UCSD-AML1 (cell line): ENCODE data around the gene AMFR.

Experiments
- DNase-seq: peaks from one replicate; lab custom pipeline; 2025; ENCODE audit not compliant: unreplicated experiment; lab: John Stamatoyannopoulos, UW

The AMFR gene

GRCh38 chr16:56424404-56424764 lies 961 bp downstream of the AMFR start:
- DNase-seq = no peak

DNA sequence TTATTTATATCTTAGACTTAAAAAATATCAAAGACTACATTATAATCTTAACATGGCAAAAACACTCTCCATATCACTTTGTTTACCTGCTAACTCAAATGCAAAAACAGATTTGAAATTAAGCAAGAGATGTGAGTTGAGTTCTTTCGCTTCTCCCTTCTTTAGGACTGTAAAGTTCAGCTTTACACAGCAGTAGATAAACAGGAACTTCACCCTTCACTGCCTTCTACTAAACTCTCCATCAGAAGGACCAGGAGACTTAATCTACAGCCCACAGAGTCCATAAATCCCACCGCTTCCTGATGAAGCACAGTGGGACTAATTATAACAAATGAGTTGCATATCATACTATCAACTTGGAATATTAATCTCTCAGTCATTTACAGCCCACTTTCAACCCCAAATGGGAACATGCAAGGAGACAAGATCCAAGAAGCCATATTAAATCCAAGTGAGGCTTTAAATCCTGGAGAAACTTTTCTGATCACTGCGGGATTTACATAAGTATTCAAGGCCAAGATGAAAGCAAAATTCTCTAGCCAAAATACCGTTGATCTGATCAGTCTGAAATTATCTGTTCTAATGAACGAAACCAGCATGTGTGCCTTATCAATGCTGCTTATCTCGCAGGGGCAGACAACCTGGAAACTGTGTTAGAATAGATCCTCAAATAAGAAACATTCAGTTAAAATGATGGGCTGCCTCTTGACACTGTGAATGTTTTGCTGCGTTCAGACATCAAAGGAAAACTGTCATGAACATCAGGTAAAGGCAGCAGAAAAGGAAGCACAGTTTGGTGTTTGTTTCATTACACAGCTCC lies 1.6 kb downstream of the AMFR start:
- DNase-seq = no peak

DNA sequence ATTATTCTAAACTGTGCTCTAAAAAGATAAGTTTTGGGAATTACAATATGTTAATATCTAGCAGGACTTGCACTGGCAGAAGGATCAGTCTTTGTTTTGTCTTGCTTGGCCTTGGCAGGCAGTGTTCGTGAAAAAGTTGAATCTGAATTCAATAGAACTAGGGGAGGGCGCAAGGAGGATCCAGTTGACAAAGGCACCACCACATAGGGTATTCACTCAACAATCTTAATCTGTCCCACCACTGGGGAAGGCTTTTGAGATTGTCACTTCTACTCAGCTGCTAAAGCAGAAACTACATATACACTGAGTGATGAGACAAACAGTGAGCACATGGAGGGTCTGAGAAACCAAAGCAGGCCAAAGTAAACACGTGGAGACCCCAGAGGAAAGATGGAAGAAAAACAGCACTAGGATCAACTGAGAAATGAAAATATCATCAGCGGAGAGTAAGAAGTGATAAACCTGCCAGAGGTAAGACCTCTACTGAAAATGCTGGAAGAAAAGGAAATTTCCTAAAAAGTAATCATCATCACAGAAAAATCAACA lies 2.4 kb downstream of the AMFR start:
- DNase-seq = no peak

DNA sequence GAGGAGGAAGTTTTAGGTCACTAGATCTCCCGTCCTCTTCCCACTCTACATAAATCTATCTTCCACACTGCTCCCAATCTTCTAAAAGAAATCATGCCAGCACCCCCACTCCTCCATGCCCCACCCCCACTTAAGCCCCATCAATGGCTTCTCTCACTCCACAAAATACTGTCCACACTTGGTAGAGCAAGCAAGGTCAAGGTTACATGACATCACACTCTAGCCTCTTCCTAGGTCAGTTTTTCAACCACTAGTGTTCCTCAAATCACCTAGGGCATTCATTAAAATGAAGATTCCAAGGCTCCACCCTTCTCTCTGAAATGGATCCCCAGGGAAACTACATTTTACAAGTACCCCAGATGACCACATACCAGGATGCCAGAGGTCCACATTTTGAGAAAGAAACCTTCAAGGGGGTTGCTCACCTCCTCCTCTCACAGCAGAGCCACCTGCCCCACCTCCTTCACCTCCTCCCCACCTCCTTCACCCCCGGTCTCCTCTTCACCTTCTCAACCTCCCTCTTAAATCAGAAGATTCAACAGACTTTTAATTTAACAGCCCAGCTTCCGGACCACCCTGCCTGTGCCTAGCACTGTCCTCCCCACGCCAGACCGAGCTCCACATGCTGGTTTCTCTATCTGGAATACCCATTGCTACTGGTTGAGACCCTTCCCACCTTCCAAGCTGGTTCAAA lies 3.2 kb downstream of the AMFR start:
- no peak for DNase-seq

GRCh38 chr16:56421313-56421712 lies 4.0 kb downstream of the AMFR start:
- no peak for DNase-seq

GRCh38 chr16:56420613-56421012 lies 4.7 kb downstream of the AMFR start:
- DNase-seq = no peak

DNA sequence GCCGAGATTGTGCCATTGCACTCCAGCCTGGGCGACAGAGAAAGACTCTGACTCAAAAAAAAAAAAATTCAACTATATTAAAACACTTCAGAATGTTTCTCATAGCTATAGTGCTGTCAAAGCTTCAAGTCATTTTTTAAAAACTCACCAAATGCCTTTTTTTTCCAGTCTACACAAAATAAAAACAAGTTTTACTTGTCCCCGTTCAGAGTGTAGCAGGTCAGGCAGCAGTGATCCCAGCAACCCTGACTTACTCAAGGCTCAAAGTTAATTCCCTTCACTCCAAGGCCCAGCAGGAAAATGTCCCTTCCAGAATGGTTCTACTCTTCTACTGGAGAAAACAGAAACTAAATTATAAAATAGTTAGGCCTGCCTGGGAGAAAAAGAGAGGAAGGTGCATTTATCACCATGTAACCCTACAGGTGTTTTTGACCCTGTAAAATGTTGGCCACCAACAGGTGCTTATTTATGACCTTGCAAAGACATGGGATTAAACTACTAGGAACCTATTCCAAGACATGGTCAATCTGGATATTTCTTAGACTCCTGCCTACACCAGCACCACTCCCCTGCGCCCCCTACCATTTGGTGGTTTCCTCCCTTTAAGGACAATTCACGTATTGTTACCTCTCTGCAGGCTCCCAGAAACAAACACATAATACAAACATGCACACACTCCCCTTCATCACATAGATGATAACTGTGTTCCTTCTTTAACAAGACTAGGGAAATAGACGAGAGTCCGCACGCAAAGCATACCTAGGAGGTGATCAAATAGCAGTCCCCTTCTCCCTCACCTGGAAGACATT lies 5.4 kb downstream of the AMFR start:
- no peak for DNase-seq

DNA sequence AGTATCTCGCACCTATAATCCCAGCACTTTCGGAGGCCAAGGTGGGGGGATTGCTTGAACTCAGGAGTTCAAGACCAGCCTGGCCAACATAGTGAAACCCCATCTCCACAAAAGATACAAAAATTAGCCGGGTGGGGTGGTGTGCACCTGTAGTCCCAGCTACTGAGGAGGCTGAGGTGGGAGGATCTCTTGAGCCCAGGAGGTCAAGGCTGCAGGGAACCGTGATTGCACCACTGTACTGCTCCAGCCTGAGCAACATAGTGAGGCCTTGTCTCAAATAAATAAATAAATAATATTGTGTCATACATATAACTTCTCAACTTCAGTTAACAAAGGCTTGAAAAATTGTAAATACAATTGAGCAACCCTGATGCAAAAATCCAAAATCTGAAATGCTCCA lies 8.2 kb downstream of the AMFR start:
- no peak for DNase-seq

DNA sequence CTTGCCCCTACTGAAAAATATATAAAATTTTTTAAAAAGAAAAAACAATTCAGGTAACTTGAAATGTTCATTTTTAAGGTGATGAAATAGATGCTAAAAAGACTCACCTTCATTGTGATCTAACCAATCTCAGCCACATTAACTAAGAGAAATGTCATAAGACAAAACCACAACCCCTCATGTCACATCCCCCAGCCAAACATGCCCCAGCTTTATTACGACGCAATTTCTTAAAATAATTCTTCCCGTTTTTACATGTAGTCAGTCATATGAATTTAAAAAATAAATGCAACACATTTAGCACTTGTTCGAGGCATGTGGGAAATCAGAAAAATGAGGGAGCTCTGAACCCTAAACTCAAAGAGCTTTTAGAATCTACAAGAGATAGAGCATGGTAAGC lies 9.5 kb downstream of the AMFR start:
- no peak for DNase-seq

GRCh38 chr16:56414366-56414765 lies 11.0 kb downstream of the AMFR start:
- no peak for DNase-seq

DNA sequence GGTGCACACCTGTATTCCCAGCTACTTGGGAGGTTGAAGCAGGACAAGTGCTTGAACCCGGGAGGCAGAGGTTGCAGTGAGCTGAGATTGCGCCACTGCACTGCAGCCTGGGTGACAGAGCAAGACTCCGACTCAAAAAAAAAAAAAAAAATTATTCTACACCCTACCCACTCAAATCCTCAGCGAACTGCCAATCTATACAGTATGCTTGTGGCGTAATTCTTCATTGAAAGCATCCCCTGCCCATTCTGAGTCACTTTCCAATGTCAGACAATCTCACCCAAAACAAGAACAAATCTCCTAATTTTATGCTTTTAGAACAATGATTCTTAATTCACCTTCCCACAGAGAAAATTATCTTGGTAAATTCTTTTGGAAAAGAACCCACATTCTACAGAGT lies 12.0 kb downstream of the AMFR start:
- DNase-seq = no peak

GRCh38 chr16:56411624-56412023 lies 13.7 kb downstream of the AMFR start:
- no peak for DNase-seq

- DNase-seq = no peak
These were observed 14.2 kb downstream of the AMFR start for GRCh38 chr16:56411123-56411522.

GRCh38 chr16:56409195-56409594 lies 16.1 kb downstream of the AMFR start:
- DNase-seq = no peak

- no peak for DNase-seq
These were observed 16.8 kb downstream of the AMFR start for GRCh38 chr16:56408379-56409098.

- DNase-seq = no peak
These were observed 19.2 kb downstream of the AMFR start for GRCh38 chr16:56405977-56406672.

- DNase-seq = no peak
These were observed 23.9 kb downstream of the AMFR start for GRCh38 chr16:56401482-56401881.

- DNase-seq = no peak
These were observed 24.9 kb downstream of the AMFR start for GRCh38 chr16:56400458-56400857.

DNA sequence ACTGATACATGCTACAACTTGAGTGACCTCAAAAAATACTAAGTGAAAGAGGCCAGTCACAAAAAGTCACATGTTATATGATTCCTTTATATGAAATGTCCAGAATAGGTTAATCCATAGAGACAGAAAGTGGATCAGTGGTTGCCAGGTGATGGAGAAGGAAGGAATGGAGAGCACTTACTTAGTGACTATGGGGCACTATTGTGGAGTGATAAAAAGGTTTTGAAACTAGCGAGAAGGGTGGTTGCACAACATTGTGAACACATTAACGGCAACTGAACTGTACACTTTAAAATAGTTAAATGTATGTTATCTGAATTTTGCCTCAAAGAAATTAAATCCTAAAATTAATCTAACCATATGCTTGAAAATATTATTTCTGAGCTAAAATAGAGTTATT lies 25.9 kb downstream of the AMFR start:
- DNase-seq = no peak

DNA sequence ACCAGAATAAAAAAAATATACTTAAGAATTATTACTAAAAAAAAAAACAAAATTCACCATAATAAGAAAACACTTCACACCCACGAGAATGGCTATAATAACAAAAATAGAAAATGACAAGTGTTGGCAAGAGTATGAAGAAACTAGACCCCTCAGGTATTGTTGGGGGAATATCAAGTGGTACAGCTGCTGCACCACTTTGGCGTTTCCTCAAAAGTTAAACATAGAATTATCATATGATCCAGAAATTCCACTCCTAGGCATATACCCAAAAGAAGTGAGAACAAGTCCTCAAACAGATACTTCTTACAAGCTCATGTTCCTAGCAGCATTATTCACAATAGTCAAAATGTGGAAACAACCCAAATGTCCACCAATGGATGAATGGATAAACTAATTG lies 26.3 kb downstream of the AMFR start:
- DNase-seq = no peak
